Kidney (tissue), 14 donors: ENCODE results near the gene RTL1. TPM values are rescaled to one million over a fixed set of nuclear protein-coding genes. Genes with fewer than 3 reads are reported as not detected.

ENCODE experiments used
- DNase-seq, 5 donors: peaks; one replicate each; pipeline ENCODE4 v3.0.0-alpha.2; 2013 to 2020
- FAIRE-seq: peaks from 2 replicates; lab custom pipeline; 2012; peaks lifted over from hg19 to GRCh38; lab: Jason Lieb, UNC
- H3K27ac ChIP-seq, 2 donors: one replicate each; pipeline ENCODE4 v1.7.0; 2013; ENCODE audit warnings: low read depth in 2 of 2, low read length in 2 of 2, inconsistent platforms in 1 of 2
- H3K27me3 ChIP-seq: one replicate; pipeline ENCODE4 v1.7.1; 2013; ENCODE audit warnings: low read length, inconsistent platforms; ENCODE audit not compliant: control insufficient read depth, insufficient read depth
- H3K36me3 ChIP-seq, 3 donors: one replicate each; pipeline versions ENCODE4 v1.7.0 to v1.7.1; 2013; ENCODE audit warnings: low read length in 3 of 3, control low read depth in 1 of 3, inconsistent platforms in 1 of 3; ENCODE audit not compliant: insufficient read depth in 3 of 3, control insufficient read depth in 2 of 3
- H3K4me1 ChIP-seq, 3 donors: one replicate each; pipeline versions ENCODE4 v1.7.0 to v1.7.1; 2013; ENCODE audit warnings: low read length in 3 of 3, inconsistent platforms in 1 of 3, low read depth in 1 of 3; ENCODE audit not compliant: control insufficient read depth in 2 of 3, insufficient read depth in 2 of 3
- H3K4me3 ChIP-seq, 3 donors: one replicate each; pipeline versions ENCODE4 v1.7.0 to v1.8.1; 2013; ENCODE audit warnings: low read length in 3 of 3, control low read depth in 1 of 3, inconsistent platforms in 1 of 3
- H3K9ac ChIP-seq, 3 donors: one replicate each; pipeline versions ENCODE4 v1.7.0 to v1.7.1; 2013; ENCODE audit warnings: low read length in 3 of 3, control low read depth in 1 of 3, inconsistent platforms in 1 of 3
- H3K9me3 ChIP-seq, 3 donors: one replicate each; pipeline versions ENCODE4 v1.7.0 to v1.7.1; 2013; ENCODE audit warnings: low read length in 3 of 3, control low read depth in 1 of 3, inconsistent platforms in 1 of 3; ENCODE audit not compliant: control insufficient read depth in 2 of 3, insufficient read depth in 1 of 3
- CTCF ChIP-seq: IDR thresholded peaks from 3 replicates; pipeline ENCODE4 v1.5.1; 2012; ENCODE audit warnings: mild to moderate bottlenecking, moderate library complexity, borderline replicate concordance; ENCODE audit not compliant: insufficient read depth; ENCODE audit errors: extremely low read depth
- intact Hi-C: fragments of 100-400 bp; cut with DNase I; formaldehyde crosslinking; loops from one replicate; pipeline ENCODE4 v1.11.1; 2022
- polyA plus RNA-seq: library from polyadenylated mRNA; stranded (reverse); fragments of 350-450 nt; fragmentation: Illumina TruSeq; extraction: RNeasy Lipid Tissue Mini Kit (QIAGEN cat#74804); gene quantifications from one replicate; pipeline ENCODE4 v1.2.3, GENCODE V29; 2014; ENCODE audit warnings: low read depth, low replicate concordance; ENCODE audit not compliant: insufficient read depth
- total RNA-seq: library from RNA; stranded (reverse); fragmentation: NEBNext Ultra II Directional; extraction: Animal tissue kit (Norgen Biotek cat#: 25700); gene quantifications from one replicate; pipeline ENCODE4 v1.2.1, GENCODE V29; 2021
- donor health status: control.
- donor health status: control.
- donor health status: control.
- donor health status: control.
- donor health status: control.
- donor health status: DM: yes; HTN: yes; CAD: no.
- donor health status: Normal renal cell carcinoma (clear cell type).

Gene RTL1
- total and polyA plus RNA-seq, 2 donors from 2014 or later = not detected

GRCh38 chr14:100862277-100862676 is 41.2 kb downstream of the RTL1 start:
- no peak for TF ChIP-seq CTCF
- Histone ChIP-seq H3K9me3 (no peaks in the 10 kb centered on the region), H3K27me3 (no peaks in the 10 kb centered on the region), H3K27ac (no peak overlapping the region), H3K9ac (no peak overlapping the region), H3K4me1 (no peaks in the 10 kb centered on the region), H3K36me3 (no peaks in the 10 kb centered on the region), H3K4me3 (no peak overlapping the region)
- peak in 1 of 5 donors; percentile 12 for DNase-seq
- no peak for FAIRE-seq
- intact Hi-C loops = no loop called here

GRCh38 chr14:100861937-100862247 is 41.6 kb downstream of the RTL1 start:
- intact Hi-C loops = no loop called here
- FAIRE-seq = no peak

GRCh38 chr14:100861188-100861936 is 42.2 kb downstream of the RTL1 start:
- H3K4me1 ChIP-seq = no peaks in the 10 kb centered on the region
- H3K4me3 ChIP-seq = no peak overlapping the region
- no peaks in the 10 kb centered on the region for H3K27me3 ChIP-seq
- no peak for FAIRE-seq
- no peaks in the 10 kb centered on the region for H3K9me3 ChIP-seq
- peak in 1 of 5 donors; percentile 69 for DNase-seq
- intact Hi-C loops = no loop called here
- H3K27ac ChIP-seq = no peak overlapping the region
- no peak overlapping the region for H3K9ac ChIP-seq
- TF ChIP-seq CTCF = no peak
- no peaks in the 10 kb centered on the region for H3K36me3 ChIP-seq

More at GRCh38 chr14:100861937-100862247, 41.6 kb downstream of the RTL1 start:
- Histone ChIP-seq H3K36me3 (no peaks in the 10 kb centered on the region), H3K9me3 (no peaks in the 10 kb centered on the region), H3K4me1 (no peaks in the 10 kb centered on the region), H3K27me3 (no peaks in the 10 kb centered on the region), H3K27ac (no peak overlapping the region), H3K9ac (no peak overlapping the region), H3K4me3 (no peak overlapping the region)
- DNase-seq = no peak
- no peak for TF ChIP-seq CTCF
